KMS-11 (cell line): ENCODE measurements around the gene TREX2.

Source experiments
- H2AFZ ChIP-seq: fragments of 200-600 bp; sonication (generic); 2 replicates; pipeline ENCODE4 v1.6.1; 2016; ENCODE audit warnings: antibody characterized with exemption, mixed run types, low read depth
- H3K27ac ChIP-seq: fragments of 200-600 bp; sonication (generic); 2 replicates; pipeline ENCODE4 v1.6.1; 2016; ENCODE audit warnings: mild to moderate bottlenecking, mixed run types
- H3K27me3 ChIP-seq: fragments of 200-600 bp; sonication (generic); 2 replicates; pipeline ENCODE4 v1.6.1; 2017; ENCODE audit warnings: mild to moderate bottlenecking, low read depth, mixed run types, moderate library complexity; ENCODE audit not compliant: insufficient read depth
- H3K36me3 ChIP-seq: fragments of 200-600 bp; sonication (generic); 2 replicates; pipeline ENCODE4 v1.6.1; 2017; ENCODE audit warnings: mild to moderate bottlenecking, mixed run types; ENCODE audit not compliant: insufficient read depth
- H3K4me1 ChIP-seq: fragments of 200-600 bp; sonication (generic); 2 replicates; pipeline ENCODE4 v1.6.1; 2016; ENCODE audit warnings: mild to moderate bottlenecking, low read depth, mixed run types; ENCODE audit not compliant: poor library complexity, severe bottlenecking
- H3K4me2 ChIP-seq: fragments of 200-600 bp; sonication (generic); 2 replicates; pipeline ENCODE4 v1.7.0; 2016; ENCODE audit warnings: mild to moderate bottlenecking, mixed run types
- H3K4me3 ChIP-seq: fragments of 200-600 bp; sonication (generic); IDR thresholded peaks from 2 replicates; pipeline ENCODE4 v1.6.1; 2017; ENCODE audit warnings: low read depth, low read length, mixed read lengths; ENCODE audit not compliant: insufficient read depth
- H3K79me2 ChIP-seq: fragments of 200-600 bp; sonication (generic); 2 replicates; pipeline ENCODE4 v1.6.1; 2016; ENCODE audit warnings: low read depth, mixed run types; ENCODE audit not compliant: insufficient read depth
- H3K9ac ChIP-seq: fragments of 200-600 bp; sonication (generic); 2 replicates; pipeline ENCODE4 v1.6.1; 2016; ENCODE audit warnings: mild to moderate bottlenecking, mixed run types
- H4K20me1 ChIP-seq: fragments of 200-600 bp; sonication (generic); 2 replicates; pipeline ENCODE4 v1.6.1; 2016; ENCODE audit warnings: mild to moderate bottlenecking, mixed run types; ENCODE audit not compliant: insufficient read depth
- TF ChIP-seq, protein P1 (sequence below): fragments of 200-600 bp; sonication (generic); conservative IDR thresholded peaks from 2 replicates; pipeline ENCODE4 v1.6.1; 2017; ENCODE audit warnings: low read depth, mild to moderate bottlenecking, antibody characterized with exemption, low read length, moderate library complexity, mixed read lengths

Gene TREX2

GRCh38 chrX:153446636-153446936 is 730 bp upstream of the TREX2 start:
- Histone ChIP-seq H3K4me1 (no peaks in the 10 kb centered on the region), H3K79me2 (no peaks in the 10 kb centered on the region), H2AFZ (no peak overlapping the region), H3K9ac (no peak overlapping the region), H3K4me2 (no peak overlapping the region), H3K27me3 (no peaks in the 10 kb centered on the region), H4K20me1 (no peaks in the 10 kb centered on the region), H3K4me3 (no peak overlapping the region), H3K27ac (no peak overlapping the region), H3K36me3 (no peaks in the 10 kb centered on the region)
- TF ChIP-seq, protein P1, sequence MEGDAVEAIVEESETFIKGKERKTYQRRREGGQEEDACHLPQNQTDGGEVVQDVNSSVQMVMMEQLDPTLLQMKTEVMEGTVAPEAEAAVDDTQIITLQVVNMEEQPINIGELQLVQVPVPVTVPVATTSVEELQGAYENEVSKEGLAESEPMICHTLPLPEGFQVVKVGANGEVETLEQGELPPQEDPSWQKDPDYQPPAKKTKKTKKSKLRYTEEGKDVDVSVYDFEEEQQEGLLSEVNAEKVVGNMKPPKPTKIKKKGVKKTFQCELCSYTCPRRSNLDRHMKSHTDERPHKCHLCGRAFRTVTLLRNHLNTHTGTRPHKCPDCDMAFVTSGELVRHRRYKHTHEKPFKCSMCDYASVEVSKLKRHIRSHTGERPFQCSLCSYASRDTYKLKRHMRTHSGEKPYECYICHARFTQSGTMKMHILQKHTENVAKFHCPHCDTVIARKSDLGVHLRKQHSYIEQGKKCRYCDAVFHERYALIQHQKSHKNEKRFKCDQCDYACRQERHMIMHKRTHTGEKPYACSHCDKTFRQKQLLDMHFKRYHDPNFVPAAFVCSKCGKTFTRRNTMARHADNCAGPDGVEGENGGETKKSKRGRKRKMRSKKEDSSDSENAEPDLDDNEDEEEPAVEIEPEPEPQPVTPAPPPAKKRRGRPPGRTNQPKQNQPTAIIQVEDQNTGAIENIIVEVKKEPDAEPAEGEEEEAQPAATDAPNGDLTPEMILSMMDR, result no peak

DNA sequence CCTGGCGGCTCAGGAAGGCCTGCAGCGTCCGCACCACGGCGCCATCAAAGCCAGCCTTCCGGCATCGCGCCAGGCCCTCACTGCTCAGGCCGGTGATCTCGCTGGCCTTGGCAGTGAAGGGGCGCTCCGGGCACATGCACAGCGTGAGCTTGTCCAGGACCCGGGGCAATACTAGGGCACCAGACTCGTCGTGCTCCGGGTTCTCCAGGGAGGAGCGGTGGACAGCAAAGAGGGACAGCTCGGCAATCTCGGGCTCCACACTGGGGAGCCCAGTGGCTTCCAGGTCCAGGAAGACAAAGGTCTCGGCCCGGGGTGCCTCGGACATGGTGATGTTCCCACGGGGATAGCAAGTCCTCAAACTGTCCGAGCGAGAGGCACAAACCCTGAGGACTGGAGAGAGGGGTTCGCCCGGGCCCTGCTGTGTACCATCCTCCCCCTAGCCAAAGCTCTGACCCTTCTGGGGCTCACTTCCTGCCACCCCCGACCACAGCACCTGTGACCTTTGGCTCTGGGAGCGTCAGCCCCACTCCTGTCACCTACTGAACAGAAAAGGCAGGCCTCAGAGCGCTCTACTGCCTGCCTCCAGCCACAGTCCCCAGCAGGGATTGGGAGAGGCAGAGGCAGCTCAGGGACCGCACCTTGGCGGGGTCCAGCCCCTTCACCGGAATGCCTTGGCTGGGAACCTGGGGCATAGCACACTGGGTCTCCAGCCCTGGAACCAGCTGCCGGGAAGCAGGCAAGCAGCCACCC is 575 bp downstream of the TREX2 start:
- no peak overlapping the region for H2AFZ ChIP-seq
- no peak overlapping the region for H3K9ac ChIP-seq
- H4K20me1 ChIP-seq, result no peaks in the 10 kb centered on the region
- H3K27me3 ChIP-seq, result no peaks in the 10 kb centered on the region
- TF ChIP-seq, protein P1, result no peak
- no peak overlapping the region for H3K27ac ChIP-seq
- no peaks in the 10 kb centered on the region for H3K79me2 ChIP-seq
- H3K4me3 ChIP-seq, result no peak overlapping the region
- no peak overlapping the region for H3K4me2 ChIP-seq
- H3K36me3 ChIP-seq, result no peaks in the 10 kb centered on the region
- no peaks in the 10 kb centered on the region for H3K4me1 ChIP-seq

DNA sequence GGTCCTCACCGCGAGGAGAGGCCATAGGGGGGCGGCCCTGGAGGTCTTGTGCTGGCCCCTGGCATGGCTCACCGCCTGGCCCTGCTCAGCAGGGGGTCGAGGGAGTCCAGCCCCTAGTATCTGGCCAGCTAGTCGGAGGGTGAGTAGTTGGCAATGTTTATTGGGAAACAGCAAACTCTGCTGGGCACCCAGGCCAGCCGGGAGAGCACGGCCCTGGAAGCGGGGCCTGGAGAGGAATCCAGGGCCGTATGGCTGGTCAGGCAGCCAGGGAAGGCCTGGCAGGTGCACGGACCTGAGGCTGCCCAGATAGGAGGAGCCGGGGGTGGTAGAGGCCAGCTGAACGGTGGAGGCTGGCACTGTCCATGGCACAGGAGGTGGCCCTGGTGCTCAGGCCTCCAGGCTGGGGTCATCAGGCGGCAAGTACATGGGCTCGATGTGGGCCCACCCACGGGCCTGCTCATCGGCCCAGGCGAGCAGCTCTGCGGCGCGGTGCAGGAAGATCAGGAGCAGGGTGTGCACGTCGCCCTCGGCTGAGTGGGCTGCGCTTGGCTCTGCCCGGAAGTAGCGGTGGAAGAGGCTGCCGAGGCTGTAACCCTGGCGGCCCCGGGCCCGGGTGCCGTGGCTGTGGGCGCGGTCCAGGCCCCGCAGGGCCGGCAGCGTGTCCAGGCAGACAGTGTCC is 1.4 kb downstream of the TREX2 start:
- no peaks in the 10 kb centered on the region for H3K36me3 ChIP-seq
- H3K4me3 ChIP-seq, result no peak overlapping the region
- H3K4me1 ChIP-seq, result no peaks in the 10 kb centered on the region
- no peak overlapping the region for H3K27ac ChIP-seq
- H2AFZ ChIP-seq, result no peak overlapping the region
- TF ChIP-seq, protein P1, result no peak
- no peak overlapping the region for H3K9ac ChIP-seq
- no peak overlapping the region for H3K4me2 ChIP-seq
- no peaks in the 10 kb centered on the region for H4K20me1 ChIP-seq
- H3K27me3 ChIP-seq, result no peaks in the 10 kb centered on the region
- no peaks in the 10 kb centered on the region for H3K79me2 ChIP-seq

DNA sequence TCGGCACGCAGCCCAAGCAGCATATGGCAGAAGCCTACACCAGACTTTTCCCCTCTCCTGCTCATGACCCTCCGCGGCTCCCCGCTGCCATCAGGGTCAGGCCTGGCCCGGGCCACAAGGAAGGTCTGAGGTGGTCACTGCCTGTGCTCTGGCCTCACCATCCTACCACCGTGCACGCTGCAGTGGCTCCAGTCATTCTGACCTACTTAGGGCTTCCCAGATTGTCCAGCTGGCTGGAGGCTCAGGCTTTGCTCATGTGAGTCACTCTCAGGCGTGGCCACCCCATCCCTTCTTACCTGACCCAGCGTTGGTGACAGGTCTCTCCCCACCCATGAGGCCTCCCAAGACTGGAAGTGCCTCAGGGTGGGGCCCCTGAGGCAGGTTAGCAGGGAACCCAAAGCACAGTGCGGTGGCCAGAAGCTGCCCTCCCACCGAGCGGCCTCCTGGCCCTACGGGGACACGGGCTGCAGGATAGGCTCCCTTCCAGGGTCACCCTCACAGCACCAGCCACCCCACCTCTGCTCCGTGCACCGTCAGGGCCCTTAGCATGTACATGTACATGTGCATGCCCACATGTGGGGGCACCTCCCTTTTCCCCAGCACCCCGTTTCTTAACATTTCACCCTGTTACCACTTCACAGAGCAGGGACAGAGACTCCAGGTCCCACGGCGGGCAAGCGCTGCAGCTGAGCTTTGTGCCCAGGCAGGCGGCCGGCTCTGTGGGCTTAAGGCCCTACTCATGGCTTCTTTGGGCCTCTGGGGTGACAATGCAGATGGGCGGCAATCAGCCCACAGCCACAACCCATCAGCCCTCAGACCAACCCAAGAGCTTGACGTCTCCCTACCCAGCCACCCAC is 2.2 kb downstream of the TREX2 start:
- TF ChIP-seq, protein P1, result no peak
- H3K9ac ChIP-seq, result no peak overlapping the region
- no peaks in the 10 kb centered on the region for H3K79me2 ChIP-seq
- no peak overlapping the region for H3K27ac ChIP-seq
- no peaks in the 10 kb centered on the region for H4K20me1 ChIP-seq
- H3K4me2 ChIP-seq, result no peak overlapping the region
- H3K4me1 ChIP-seq, result no peaks in the 10 kb centered on the region
- no peaks in the 10 kb centered on the region for H3K36me3 ChIP-seq
- no peak overlapping the region for H2AFZ ChIP-seq
- no peaks in the 10 kb centered on the region for H3K27me3 ChIP-seq
- H3K4me3 ChIP-seq, result no peak overlapping the region
